DMS79 treated with DMSO at 0.1 percent for 48 hours (cell line): ENCODE results near the gene TUT4.
"Not testable (repeated sequence)": the region's sequence is repeated elsewhere in the genome, so short reads cannot be mapped to it uniquely, and the experiment has no call there.

Source experiments
- DNase-seq: peaks from one replicate; lab custom pipeline; 2025; lab: John Stamatoyannopoulos, UW

Gene TUT4

GRCh38 chr1:52552505-52553361, at the start of gene TUT4:
Gene TUT4, minus strand, starts transcription at chr1:52553092. Its CDS starts 26,812 bp downstream, at chr1:52526280.
- peak; percentile 88 for DNase-seq

GRCh38 chr1:52601991-52602855, 49.3 kb upstream of the TUT4 start, which contains the start of gene GPX7:
Gene GPX7, plus strand, starts transcription at chr1:52602371. Its CDS starts 39 bp downstream, at chr1:52602410.
- DNase-seq: peak; percentile 20

- no peak for DNase-seq
These were observed 48.6 kb upstream of the TUT4 start for GRCh38 chr1:52601519-52601918.

- DNase-seq: no peak
These were observed 47.8 kb upstream of the TUT4 start for GRCh38 chr1:52600533-52601179.

- no peak for DNase-seq
These were observed 46.3 kb upstream of the TUT4 start for GRCh38 chr1:52599236-52599635.

GRCh38 chr1:52598729-52599128, 45.8 kb upstream of the TUT4 start:
- DNase-seq: no peak

GRCh38 chr1:52597912-52598311, 45.0 kb upstream of the TUT4 start:
- DNase-seq: no peak

- no peak for DNase-seq
These were observed 42.2 kb upstream of the TUT4 start for GRCh38 chr1:52595061-52595460.

GRCh38 chr1:52593495-52593894, 40.6 kb upstream of the TUT4 start:
- DNase-seq: no peak

- no peak for DNase-seq
These were observed 39.9 kb upstream of the TUT4 start for GRCh38 chr1:52592637-52593323.

- no peak for DNase-seq
These were observed 37.4 kb upstream of the TUT4 start for GRCh38 chr1:52590266-52590665.

- DNase-seq: no peak
These were observed 35.6 kb upstream of the TUT4 start for GRCh38 chr1:52588535-52588934.

GRCh38 chr1:52588027-52588426, 35.1 kb upstream of the TUT4 start:
- no peak for DNase-seq

GRCh38 chr1:52585474-52585873, 32.6 kb upstream of the TUT4 start:
- no peak for DNase-seq

GRCh38 chr1:52582116-52582696, 29.3 kb upstream of the TUT4 start:
- DNase-seq: no peak

- no peak for DNase-seq
These were observed 27.4 kb upstream of the TUT4 start for GRCh38 chr1:52580283-52580682.

GRCh38 chr1:52579415-52579814, 26.5 kb upstream of the TUT4 start:
- DNase-seq: no peak

GRCh38 chr1:52578066-52578465, 25.2 kb upstream of the TUT4 start:
- DNase-seq: not testable (repeated sequence)

- DNase-seq: no peak
These were observed 23.2 kb upstream of the TUT4 start for GRCh38 chr1:52576074-52576473.

GRCh38 chr1:52574594-52574993, 21.7 kb upstream of the TUT4 start:
- no peak for DNase-seq

GRCh38 chr1:52572387-52572786, 19.5 kb upstream of the TUT4 start:
- DNase-seq: no peak
